Measurements from ENCODE around the gene TMEM175.

TMEM175 gene

GRCh38 chr4:907691-908425 lies 24.4 kb upstream of the TMEM175 start:
- Histone ChIP-seq H3K36me3 (ENCODE audit: control insufficient read depth in 5 of 5, insufficient read depth in 5 of 5, low read length in 5 of 5) (peaks cover 0 to 85% (median 54%) of the 10 kb centered on the region in 5 donors), H3K4me3 (ENCODE audit: low read depth in 1 of 5, low read length in 5 of 5) (no peak overlapping the region), H3K9me3 (ENCODE audit: control insufficient read depth in 5 of 5, low read length in 5 of 5) (no peaks in the 10 kb centered on the region), H3K27me3 (ENCODE audit: control insufficient read depth in 5 of 5, insufficient read depth in 4 of 5, low read length in 5 of 5) (no peaks in the 10 kb centered on the region), H3K9ac (ENCODE audit: low read length in 5 of 5) (no peak overlapping the region), H3K27ac (ENCODE audit: low read depth, low read length) (no peak overlapping the region), H3K4me1 (ENCODE audit: control insufficient read depth in 5 of 5, insufficient read depth in 5 of 5, low read length in 5 of 5) (peaks cover 0 to 6% (median 3%) of the 10 kb centered on the region in 5 donors)

GRCh38 chr4:909131-909571 lies 23.1 kb upstream of the TMEM175 start:
- peaks cover 0 to 78% (median 43%) of the 10 kb centered on the region in 5 donors for H3K36me3 ChIP-seq (ENCODE audit: control insufficient read depth in 5 of 5, insufficient read depth in 5 of 5, low read length in 5 of 5)
- H3K27me3 ChIP-seq (ENCODE audit: control insufficient read depth in 5 of 5, insufficient read depth in 4 of 5, low read length in 5 of 5): no peaks in the 10 kb centered on the region
- no peak overlapping the region for H3K4me3 ChIP-seq (ENCODE audit: low read depth in 1 of 5, low read length in 5 of 5)
- no peak overlapping the region for H3K9ac ChIP-seq (ENCODE audit: low read length in 5 of 5)
- peaks cover 0 to 6% (median 3%) of the 10 kb centered on the region in 5 donors for H3K4me1 ChIP-seq (ENCODE audit: control insufficient read depth in 5 of 5, insufficient read depth in 5 of 5, low read length in 5 of 5)
- H3K27ac ChIP-seq (ENCODE audit: low read depth, low read length): no peak overlapping the region
- no peaks in the 10 kb centered on the region for H3K9me3 ChIP-seq (ENCODE audit: control insufficient read depth in 5 of 5, low read length in 5 of 5)

- peaks cover 0 to 74% (median 38%) of the 10 kb centered on the region in 5 donors for H3K36me3 ChIP-seq (ENCODE audit: control insufficient read depth in 5 of 5, insufficient read depth in 5 of 5, low read length in 5 of 5)
Measured at GRCh38 chr4:909821-910220, 22.4 kb upstream of the TMEM175 start.

GRCh38 chr4:910366-911091 lies 21.7 kb upstream of the TMEM175 start:
- H3K4me3 ChIP-seq (ENCODE audit: low read depth in 1 of 5, low read length in 5 of 5): no peak overlapping the region
- H3K9ac ChIP-seq (ENCODE audit: low read length in 5 of 5): no peak overlapping the region
- peaks cover 0 to 13% (median 10%) of the 10 kb centered on the region in 5 donors for H3K4me1 ChIP-seq (ENCODE audit: control insufficient read depth in 5 of 5, insufficient read depth in 5 of 5, low read length in 5 of 5)
- H3K27ac ChIP-seq (ENCODE audit: low read depth, low read length): no peak overlapping the region
- H3K9me3 ChIP-seq (ENCODE audit: control insufficient read depth in 5 of 5, low read length in 5 of 5): no peaks in the 10 kb centered on the region
- peaks cover 0 to 67% (median 36%) of the 10 kb centered on the region in 5 donors for H3K36me3 ChIP-seq (ENCODE audit: control insufficient read depth in 5 of 5, insufficient read depth in 5 of 5, low read length in 5 of 5)
- H3K27me3 ChIP-seq (ENCODE audit: control insufficient read depth in 5 of 5, insufficient read depth in 4 of 5, low read length in 5 of 5): no peaks in the 10 kb centered on the region

More at GRCh38 chr4:909821-910220, 22.4 kb upstream of the TMEM175 start:
- no peak overlapping the region for H3K27ac ChIP-seq (ENCODE audit: low read depth, low read length)
- no peaks in the 10 kb centered on the region for H3K27me3 ChIP-seq (ENCODE audit: control insufficient read depth in 5 of 5, insufficient read depth in 4 of 5, low read length in 5 of 5)
- no peak overlapping the region for H3K9ac ChIP-seq (ENCODE audit: low read length in 5 of 5)
- no peak overlapping the region for H3K4me3 ChIP-seq (ENCODE audit: low read depth in 1 of 5, low read length in 5 of 5)
- H3K9me3 ChIP-seq (ENCODE audit: control insufficient read depth in 5 of 5, low read length in 5 of 5): no peaks in the 10 kb centered on the region
- peaks cover 0 to 8% (median 6%) of the 10 kb centered on the region in 5 donors for H3K4me1 ChIP-seq (ENCODE audit: control insufficient read depth in 5 of 5, insufficient read depth in 5 of 5, low read length in 5 of 5)

- no peak overlapping the region for H3K4me3 ChIP-seq (ENCODE audit: low read depth in 1 of 5, low read length in 5 of 5)
- no peak overlapping the region for H3K27ac ChIP-seq (ENCODE audit: low read depth, low read length)
- H3K9ac ChIP-seq (ENCODE audit: low read length in 5 of 5): no peak overlapping the region
- H3K36me3 ChIP-seq (ENCODE audit: control insufficient read depth in 5 of 5, insufficient read depth in 5 of 5, low read length in 5 of 5): peaks cover 0 to 60% (median 33%) of the 10 kb centered on the region in 5 donors
- H3K4me1 ChIP-seq (ENCODE audit: control insufficient read depth in 5 of 5, insufficient read depth in 5 of 5, low read length in 5 of 5): peaks cover 0 to 17% (median 10%) of the 10 kb centered on the region in 5 donors
- no peaks in the 10 kb centered on the region for H3K27me3 ChIP-seq (ENCODE audit: control insufficient read depth in 5 of 5, insufficient read depth in 4 of 5, low read length in 5 of 5)
- H3K9me3 ChIP-seq (ENCODE audit: control insufficient read depth in 5 of 5, low read length in 5 of 5): no peaks in the 10 kb centered on the region
Measured at GRCh38 chr4:911221-911751, 21.0 kb upstream of the TMEM175 start.

GRCh38 chr4:911871-912490 lies 20.3 kb upstream of the TMEM175 start:
- no peak overlapping the region for H3K9ac ChIP-seq (ENCODE audit: low read length in 5 of 5)
- no peaks in the 10 kb centered on the region for H3K27me3 ChIP-seq (ENCODE audit: control insufficient read depth in 5 of 5, insufficient read depth in 4 of 5, low read length in 5 of 5)
- H3K4me3 ChIP-seq (ENCODE audit: low read depth in 1 of 5, low read length in 5 of 5): no peak overlapping the region
- H3K4me1 ChIP-seq (ENCODE audit: control insufficient read depth in 5 of 5, insufficient read depth in 5 of 5, low read length in 5 of 5): peaks cover 0 to 17% (median 10%) of the 10 kb centered on the region in 5 donors
- H3K27ac ChIP-seq (ENCODE audit: low read depth, low read length): no peak overlapping the region
- no peaks in the 10 kb centered on the region for H3K9me3 ChIP-seq (ENCODE audit: control insufficient read depth in 5 of 5, low read length in 5 of 5)
- H3K36me3 ChIP-seq (ENCODE audit: control insufficient read depth in 5 of 5, insufficient read depth in 5 of 5, low read length in 5 of 5): peaks cover 0 to 54% (median 33%) of the 10 kb centered on the region in 5 donors

GRCh38 chr4:912548-913279 lies 19.5 kb upstream of the TMEM175 start:
- H3K9me3 ChIP-seq (ENCODE audit: control insufficient read depth in 5 of 5, low read length in 5 of 5): no peaks in the 10 kb centered on the region
- no peaks in the 10 kb centered on the region for H3K27me3 ChIP-seq (ENCODE audit: control insufficient read depth in 5 of 5, insufficient read depth in 4 of 5, low read length in 5 of 5)
- peaks cover 0 to 17% (median 10%) of the 10 kb centered on the region in 5 donors for H3K4me1 ChIP-seq (ENCODE audit: control insufficient read depth in 5 of 5, insufficient read depth in 5 of 5, low read length in 5 of 5)
- H3K4me3 ChIP-seq (ENCODE audit: low read depth in 1 of 5, low read length in 5 of 5): no peak overlapping the region
- H3K27ac ChIP-seq (ENCODE audit: low read depth, low read length): no peak overlapping the region
- peaks cover 0 to 50% (median 33%) of the 10 kb centered on the region in 5 donors for H3K36me3 ChIP-seq (ENCODE audit: control insufficient read depth in 5 of 5, insufficient read depth in 5 of 5, low read length in 5 of 5)
- no peak overlapping the region for H3K9ac ChIP-seq (ENCODE audit: low read length in 5 of 5)

- Histone ChIP-seq H3K4me1 (ENCODE audit: control insufficient read depth in 5 of 5, insufficient read depth in 5 of 5, low read length in 5 of 5) (peaks cover 0 to 14% (median 6%) of the 10 kb centered on the region in 5 donors), H3K9me3 (ENCODE audit: control insufficient read depth in 5 of 5, low read length in 5 of 5) (no peaks in the 10 kb centered on the region), H3K9ac (ENCODE audit: low read length in 5 of 5) (no peak overlapping the region), H3K27me3 (ENCODE audit: control insufficient read depth in 5 of 5, insufficient read depth in 4 of 5, low read length in 5 of 5) (no peaks in the 10 kb centered on the region), H3K27ac (ENCODE audit: low read depth, low read length) (no peak overlapping the region), H3K36me3 (ENCODE audit: control insufficient read depth in 5 of 5, insufficient read depth in 5 of 5, low read length in 5 of 5) (peaks cover 0 to 44% (median 29%) of the 10 kb centered on the region in 5 donors), H3K4me3 (ENCODE audit: low read depth in 1 of 5, low read length in 5 of 5) (no peak overlapping the region)
Measured at GRCh38 chr4:913280-913618, 19.0 kb upstream of the TMEM175 start.

GRCh38 chr4:914531-914930 lies 17.7 kb upstream of the TMEM175 start:
- peaks cover 0 to 39% (median 23%) of the 10 kb centered on the region in 5 donors for H3K36me3 ChIP-seq (ENCODE audit: control insufficient read depth in 5 of 5, insufficient read depth in 5 of 5, low read length in 5 of 5)
- no peaks in the 10 kb centered on the region for H3K27me3 ChIP-seq (ENCODE audit: control insufficient read depth in 5 of 5, insufficient read depth in 4 of 5, low read length in 5 of 5)
- H3K4me3 ChIP-seq (ENCODE audit: low read depth in 1 of 5, low read length in 5 of 5): no peak overlapping the region
- H3K9me3 ChIP-seq (ENCODE audit: control insufficient read depth in 5 of 5, low read length in 5 of 5): no peaks in the 10 kb centered on the region
- no peak overlapping the region for H3K9ac ChIP-seq (ENCODE audit: low read length in 5 of 5)
- H3K27ac ChIP-seq (ENCODE audit: low read depth, low read length): no peak overlapping the region
- peaks cover 0 to 14% (median 7%) of the 10 kb centered on the region in 5 donors for H3K4me1 ChIP-seq (ENCODE audit: control insufficient read depth in 5 of 5, insufficient read depth in 5 of 5, low read length in 5 of 5)

Data from subcutaneous abdominal adipose tissue (tissue), 5 donors.